K562 (cell line): Measurements from ENCODE around the gene PBX1. TPM values are rescaled to one million over a fixed set of nuclear protein-coding genes. Genes with fewer than 3 reads are reported as not detected.

ENCODE experiments used
- ATAC-seq: fragments of 200-7000 bp; cut with Tn5 transposase; 3 replicates; pipeline ENCODE4 v1.9.1; 2020; ENCODE audit warnings: moderate library complexity
- BruUV-seq: library from RNA; stranded (reverse); fragments of 400-500 nt; replicated peaks from 2 replicates; lab custom pipeline; 2021; lab: Mats Ljungman, UMichigan
- CTCF ChIA-PET: fragments of 300-600 bp; formaldehyde crosslinking; extraction: SDS; loops from one replicate; lab custom pipeline; 2021; ENCODE audit warnings: low intra/inter-chr PET ratio; lab: Yijun Ruan, JAX
- POLR2A ChIA-PET: fragments of 300-600, 350-650 bp; sonication (Branson Sonifier 250); formaldehyde crosslinking; extraction: SDS; loops from one replicate; lab custom pipeline; 2021; ENCODE audit warnings: antibody characterized with exemption, inconsistent platforms; lab: Yijun Ruan, JAX
- DNase-seq, 4 experiments: peaks; one replicate each; pipeline versions ENCODE4 v3.0.0 to v3.0.0-alpha.2; 2011 to 2018; ENCODE audit warnings: low spot score in 3 of 4, mixed read lengths in 3 of 4; ENCODE audit errors: extremely low read depth in 1 of 4
- FAIRE-seq: peaks from 2 replicates; lab custom pipeline; 2011; peaks lifted over from hg19 to GRCh38; lab: Jason Lieb, UNC
- H2AFZ ChIP-seq: 2 replicates; pipeline ENCODE4 v1.6.0; 2011; ENCODE audit warnings: low read depth, low read length, control low read depth, inconsistent platforms
- H3K27ac ChIP-seq: fragments of 200-600 bp; 3 replicates; pipeline ENCODE4 v1.8.0; 2011; ENCODE audit warnings: low read depth, mild to moderate bottlenecking, control low read depth, inconsistent platforms, low read length, moderate library complexity, mixed read lengths; ENCODE audit errors: extremely low read depth
- H3K27me3 ChIP-seq, 2 experiments: fragments of 300-600 bp in 1 of 2; 2 replicates in 1 of 2; 3 replicates in 1 of 2; pipeline versions ENCODE4 v1.6.0 to v1.8.0; 2011; ENCODE audit warnings: inconsistent platforms in 2 of 2, low read length in 2 of 2, mild to moderate bottlenecking in 1 of 2, mixed read lengths in 1 of 2, moderate library complexity in 1 of 2; ENCODE audit not compliant: control insufficient read depth in 2 of 2, insufficient read depth in 2 of 2
- H3K36me3 ChIP-seq: fragments of 300-600 bp; 3 replicates; pipeline ENCODE4 v1.8.0; 2011; ENCODE audit warnings: mild to moderate bottlenecking, low read length, inconsistent platforms; ENCODE audit not compliant: control insufficient read depth, insufficient read depth
- H3K4me1 ChIP-seq, 2 experiments: fragments of 200-600 bp in 1 of 2; replicated peaks in 1 of 2; 2 replicates in 1 of 2; 3 replicates in 1 of 2; pipeline versions ENCODE4 v1.5.1 to v1.8.0; 2011; ENCODE audit warnings: inconsistent platforms in 2 of 2, low read length in 2 of 2, mild to moderate bottlenecking in 1 of 2, mixed read lengths in 1 of 2, moderate library complexity in 1 of 2; ENCODE audit not compliant: control insufficient read depth in 2 of 2, insufficient read depth in 2 of 2
- H3K4me2 ChIP-seq: 2 replicates; pipeline ENCODE4 v1.6.1; 2011; ENCODE audit warnings: low read length, control low read depth, inconsistent platforms, mixed read lengths; ENCODE audit not compliant: insufficient read depth
- H3K4me3 ChIP-seq: fragments of 200-600 bp; sonication (generic), shearing (Covaris generic); 2 replicates; pipeline ENCODE4 v1.5.1; 2016; ENCODE audit warnings: control low read depth, inconsistent platforms
- H3K79me2 ChIP-seq: fragments of 200-600 bp; 3 replicates; pipeline ENCODE4 v1.8.0; 2011; ENCODE audit warnings: low read length, inconsistent platforms; ENCODE audit not compliant: control insufficient read depth, insufficient read depth
- H3K9ac ChIP-seq, 2 experiments: 2 replicates each; pipeline versions ENCODE4 v1.6.0 to v1.6.1; 2011; ENCODE audit warnings: low read depth in 2 of 2, low read length in 2 of 2, control low read depth in 1 of 2, inconsistent platforms in 1 of 2, mild to moderate bottlenecking in 1 of 2, mixed read lengths in 1 of 2; ENCODE audit not compliant: insufficient read depth in 1 of 2
- H3K9me1 ChIP-seq: one replicate; pipeline ENCODE4 v1.6.0; 2011; ENCODE audit warnings: inconsistent platforms, mild to moderate bottlenecking, low read length, moderate library complexity; ENCODE audit not compliant: control insufficient read depth, insufficient read depth
- H3K9me3 ChIP-seq: replicated peaks from 2 replicates; pipeline ENCODE4 v1.5.1; 2011; ENCODE audit warnings: low read depth, low read length, inconsistent platforms; ENCODE audit not compliant: control insufficient read depth, insufficient read depth
- H4K20me1 ChIP-seq: replicated peaks from 2 replicates; pipeline ENCODE4 v1.6.1; 2011; ENCODE audit warnings: low read length, inconsistent platforms, mixed read lengths; ENCODE audit not compliant: control insufficient read depth, insufficient read depth
- BHLHE40 ChIP-seq: IDR thresholded peaks from 2 replicates; pipeline ENCODE4 v1.6.1; 2011; ENCODE audit warnings: low read length, improper control_type of control experiment
- EZH2 ChIP-seq: IDR thresholded peaks from 2 replicates; pipeline ENCODE4 v1.6.1; 2012; ENCODE audit warnings: low read depth, mild to moderate bottlenecking, inconsistent platforms, low read length, borderline replicate concordance
- GTF2A2 ChIP-seq: IDR thresholded peaks from 2 replicates; pipeline ENCODE4 v1.6.1; 2016; ENCODE audit warnings: mild to moderate bottlenecking, missing genetic modification characterization, missing compliant biosample characterization
- GTF2E2 ChIP-seq: fragments of 200-800 bp; sonication (Bioruptor generic); IDR thresholded peaks from 2 replicates; pipeline ENCODE4 v1.6.1; 2016; ENCODE audit warnings: missing genetic modification characterization, missing compliant biosample characterization
- HNRNPL ChIP-seq: fragments of 200-400 bp; formaldehyde crosslinking; IDR thresholded peaks from 2 replicates; pipeline ENCODE4 v1.6.1; 2017; ENCODE audit warnings: low read depth, mild to moderate bottlenecking, low read length
- POU5F1 ChIP-seq: fragments of 150-350 bp; IDR thresholded peaks from 2 replicates; pipeline ENCODE4 v1.6.1; 2014; ENCODE audit warnings: borderline replicate concordance, low read length, low read depth, mild to moderate bottlenecking; ENCODE audit not compliant: partially characterized antibody
- SIN3B ChIP-seq: fragments of 450-650 bp; IDR thresholded peaks from 2 replicates; pipeline ENCODE4 v1.6.1; 2017; ENCODE audit warnings: low read depth, mild to moderate bottlenecking, moderate library complexity
- SIRT6 ChIP-seq: IDR thresholded peaks from one replicate; pipeline ENCODE4 v1.6.1; 2012; ENCODE audit warnings: low read depth, mild to moderate bottlenecking, control low read depth, inconsistent platforms, low read length, moderate library complexity
- TCF7 ChIP-seq: sonication (generic); IDR thresholded peaks from 2 replicates; pipeline ENCODE4 v1.6.1; 2016; ENCODE audit warnings: antibody characterized with exemption, borderline replicate concordance
- USF2 ChIP-seq: sonication (generic); formaldehyde crosslinking; IDR thresholded peaks from 2 replicates; pipeline ENCODE4 v1.5.0; 2020; ENCODE audit warnings: missing genetic modification reagents
- ZNF24 ChIP-seq: fragments of 450-650 bp; IDR thresholded peaks from 2 replicates; pipeline ENCODE4 v1.6.1; 2016
- ZNF444 ChIP-seq: fragments of 250-450 bp; sonication (Bioruptor Pico); IDR thresholded peaks from 2 replicates; pipeline ENCODE4 v1.4.0; 2020; ENCODE audit warnings: mild to moderate bottlenecking, moderate library complexity
- ZNF511 ChIP-seq: sonication (generic); formaldehyde crosslinking; IDR thresholded peaks from 2 replicates; pipeline ENCODE4 v1.8.0; 2022; ENCODE audit warnings: mild to moderate bottlenecking, missing genetic modification reagents
- ZNF644 ChIP-seq: fragments of 200-800 bp; sonication (Bioruptor generic); IDR thresholded peaks from 2 replicates; pipeline ENCODE4 v1.6.1; 2016; ENCODE audit warnings: low read depth, missing genetic modification characterization, missing compliant biosample characterization
- ZNF830 ChIP-seq: fragments of 250-450 bp; sonication (Bioruptor Pico); IDR thresholded peaks from 2 replicates; pipeline ENCODE4 v1.5.0; 2021; ENCODE audit warnings: mild to moderate bottlenecking
- WGBS: fragments of 100-300 bp; shearing (Covaris generic); methylation state at CpG from one replicate; pipeline ENCODE4 v1.1.6; 2016; ENCODE audit warnings: low coverage, mixed read lengths; ENCODE audit not compliant: insufficient coverage; ENCODE audit errors: missing lambda C conversion rate; 5-methylcytosine and 5-hydroxymethylcytosine counted together
- in situ Hi-C: fragments of 300-500 bp; cut with MboI; formaldehyde crosslinking; loops from 4 replicates; pipeline ENCODE4 v1.15.0; 2018; ENCODE audit warnings: inconsistent platforms, mixed read lengths
- intact Hi-C: fragments of 100-400 bp; cut with micrococcal nuclease; formaldehyde crosslinking; loops from 2 replicates; pipeline ENCODE4 v1.14.2; 2022
- polyA plus RNA-seq, 8 experiments: library from polyadenylated mRNA; depleted of rRNA in 4 of 8; stranded (reverse) in 5 of 8; unstranded in 3 of 8; fragments of >200 nt; fragmentation: Nextera tagmentation in 2 of 8; fragmentation: Illumina TruSeq in 1 of 8; extraction: Ambion mirVana in 2 of 8; extraction: Trizol in 1 of 8; gene quantifications; 2 replicates each; pipeline versions ENCODE4 v1.2.1 to v1.2.3, GENCODE V29; 2011 to 2014; ENCODE audit warnings: inconsistent platforms in 1 of 8, missing spikeins in 1 of 8
- total RNA-seq, 7 experiments: library from RNA; depleted of rRNA in 6 of 7; stranded (reverse); fragments of >200 nt in 6 of 7; fragmentation: Illumina TruSeq in 2 of 7; extraction: Trizol in 2 of 7; gene quantifications; 2 replicates each; pipeline versions ENCODE4 v1.2.1 to v1.2.3, GENCODE V29; 2011 to 2021; ENCODE audit warnings: low replicate concordance in 1 of 7

Gene PBX1
- total and polyA plus RNA-seq, 9 of the 15 experiments (the other 6 are each of a cell fraction or from before 2014, with no cell fraction given), result 0.03 to 0.62 (median 0.17) TPM

GRCh38 chr1:164659621-164660411, 100.8 kb downstream of the PBX1 start:
- 0% methylated on average over 4 of the region's 4 CpGs for WGBS
- Histone ChIP-seq H3K27ac (no peak overlapping the region), H3K27me3 (no peaks in the 10 kb centered on the region), H3K9ac (no peak overlapping the region), H2AFZ (no peak overlapping the region), H3K79me2 (no peaks in the 10 kb centered on the region), H3K9me1 (no peaks in the 10 kb centered on the region)
- BruUV-seq, result no TSS peak
- DNase-seq (no peak), FAIRE-seq (no peak), ATAC-seq (no peak)
- POLR2A ChIA-PET, result interaction anchor here (0.6 kb wide), 1 partner anchor 566 kb away, joined by 5 read pairs; no protein-coding TSS in a partner anchor
- CTCF ChIA-PET, result interaction anchor here (0.5 kb wide), 1 partner anchor 128 kb away, joined by 5 read pairs; no protein-coding TSS in a partner anchor
- TF ChIP-seq BHLHE40, result no peak
- TF ChIP-seq HNRNPL, result no peak
- no peak for TF ChIP-seq ZNF644
- no peak for TF ChIP-seq ZNF24
- TF ChIP-seq, all 486 proteins: peak for 0
- intact Hi-C loops, result no loop called here
- in situ Hi-C loops, result no loop called here
- Histone ChIP-seq H3K4me3 (no peak overlapping the region), H3K4me1 (no peaks in the 10 kb centered on the region), H3K4me2 (no peak overlapping the region), H3K36me3 (no peaks in the 10 kb centered on the region), H4K20me1 (no peaks in the 10 kb centered on the region), H3K9me3 (no peaks in the 10 kb centered on the region)

GRCh38 chr1:164660412-164660772, 101.4 kb downstream of the PBX1 start:
- BruUV-seq, result no TSS peak
- FAIRE-seq (no peak), ATAC-seq (no peak; the same call in 2 of the 3 replicates), DNase-seq (no peak)
- Histone ChIP-seq H3K9me3 (no peaks in the 10 kb centered on the region), H3K4me2 (no peak overlapping the region), H3K27me3 (no peaks in the 10 kb centered on the region), H3K4me1 (no peaks in the 10 kb centered on the region), H3K9ac (no peak overlapping the region), H3K79me2 (no peaks in the 10 kb centered on the region), H2AFZ (no peak overlapping the region), H3K4me3 (no peak overlapping the region), H4K20me1 (no peaks in the 10 kb centered on the region), H3K9me1 (no peaks in the 10 kb centered on the region), H3K27ac (no peak overlapping the region), H3K36me3 (no peaks in the 10 kb centered on the region)
- ChIA-PET POLR2A (no interaction called here), CTCF (interaction anchor here (0.5 kb wide), 1 partner anchor 127 kb away, joined by 5 read pairs; no protein-coding TSS in a partner anchor)
- in situ Hi-C loops, result no loop called here
- intact Hi-C loops, result no loop called here
- 0% methylated on average over 2 of the region's 2 CpGs for WGBS
- no peak for TF ChIP-seq ZNF511
- no peak for TF ChIP-seq ZNF24
- TF ChIP-seq EZH2, result no peak
- no peak for TF ChIP-seq ZNF444 (CRISPR knock-in tag)
- no peak for TF ChIP-seq TCF7
- no peak for TF ChIP-seq GTF2A2 (tag)
- no peak for TF ChIP-seq POU5F1
- no peak for TF ChIP-seq SIN3B
- no peak for TF ChIP-seq SIRT6
- TF ChIP-seq USF2 (CRISPR knock-in tag), result no peak
- TF ChIP-seq ZNF830 (CRISPR knock-in tag), result no peak
- no peak for TF ChIP-seq GTF2E2
